ENCODE measurements around the gene NOD2.

Gene NOD2

GRCh38 chr16:50751528-50751927 is 58.1 kb downstream of the NOD2 start:
- DNase-seq (ENCODE audit: low read depth): no peak
- no peak overlapping the region for H3K4me3 ChIP-seq (ENCODE audit: low read depth, low read length)
- no peak for TF ChIP-seq CTCF (conservative IDR thresholded peaks at IDR 0.05; ENCODE audit: low read depth, low read length)

GRCh38 chr16:50752471-50753235 is 59.2 kb downstream of the NOD2 start:
- H3K4me3 ChIP-seq (ENCODE audit: low read depth, low read length): no peak overlapping the region
- no peak for TF ChIP-seq CTCF (conservative IDR thresholded peaks at IDR 0.05; ENCODE audit: low read depth, low read length)
- DNase-seq (ENCODE audit: low read depth): no peak

GRCh38 chr16:50756473-50756872 is 63.1 kb downstream of the NOD2 start:
- H3K4me3 ChIP-seq (ENCODE audit: low read depth, low read length): no peak overlapping the region
- DNase-seq (ENCODE audit: low read depth): no peak
- TF ChIP-seq CTCF (conservative IDR thresholded peaks at IDR 0.05; ENCODE audit: low read depth, low read length): no peak

- no peak for DNase-seq (ENCODE audit: low read depth)
- TF ChIP-seq CTCF (conservative IDR thresholded peaks at IDR 0.05; ENCODE audit: low read depth, low read length): no peak
- H3K4me3 ChIP-seq (ENCODE audit: low read depth, low read length): no peak overlapping the region
These were observed 67.9 kb downstream of the NOD2 start for GRCh38 chr16:50761267-50761666.

- DNase-seq (ENCODE audit: low read depth): no peak
- no peak for TF ChIP-seq CTCF (conservative IDR thresholded peaks at IDR 0.05; ENCODE audit: low read depth, low read length)
- H3K4me3 ChIP-seq (ENCODE audit: low read depth, low read length): no peak overlapping the region
These were observed 68.8 kb downstream of the NOD2 start for GRCh38 chr16:50762241-50762640.

GRCh38 chr16:50763211-50763610 is 69.8 kb downstream of the NOD2 start:
- DNase-seq (ENCODE audit: low read depth): no peak
- TF ChIP-seq CTCF (conservative IDR thresholded peaks at IDR 0.05; ENCODE audit: low read depth, low read length): no peak
- no peak overlapping the region for H3K4me3 ChIP-seq (ENCODE audit: low read depth, low read length)

- TF ChIP-seq CTCF (conservative IDR thresholded peaks at IDR 0.05; ENCODE audit: low read depth, low read length): no peak
- no peak overlapping the region for H3K4me3 ChIP-seq (ENCODE audit: low read depth, low read length)
- no peak for DNase-seq (ENCODE audit: low read depth)
These were observed 71.9 kb downstream of the NOD2 start for GRCh38 chr16:50765260-50765659.

Measured in choroid plexus epithelial cell (primary cell).